Glutamatergic neuron (in vitro differentiated cells): Measurements from ENCODE around the gene PCNX3. TPM values are rescaled to one million over a fixed set of nuclear protein-coding genes. Genes with fewer than 3 reads are reported as not detected.

Experiments
- DNase-seq: peaks from one replicate; pipeline ENCODE4 v3.0.0; 2022
- H3K27ac Mint-ChIP-seq: one replicate; pipeline ENCODE4 v1.8.0; 2020; ENCODE audit warnings: mild to moderate bottlenecking, mixed read lengths, inconsistent platforms; ENCODE audit not compliant: unreplicated experiment
- H3K27me3 Mint-ChIP-seq: one replicate; pipeline ENCODE4 v1.8.0; 2020; ENCODE audit warnings: mild to moderate bottlenecking, moderate library complexity, mixed read lengths, inconsistent platforms; ENCODE audit not compliant: unreplicated experiment
- H3K36me3 Mint-ChIP-seq: one replicate; pipeline ENCODE4 v1.8.0; 2020; ENCODE audit warnings: mild to moderate bottlenecking, mixed read lengths, inconsistent platforms; ENCODE audit not compliant: unreplicated experiment
- H3K4me1 Mint-ChIP-seq: one replicate; pipeline ENCODE4 v1.8.0; 2020; ENCODE audit warnings: mild to moderate bottlenecking, low read depth, mixed read lengths, inconsistent platforms; ENCODE audit not compliant: unreplicated experiment
- H3K4me3 Mint-ChIP-seq: one replicate; pipeline ENCODE4 v1.8.0; 2020; ENCODE audit warnings: mild to moderate bottlenecking, mixed read lengths, inconsistent platforms; ENCODE audit not compliant: unreplicated experiment
- H3K9me3 Mint-ChIP-seq: one replicate; pipeline ENCODE4 v1.8.0; 2020; ENCODE audit warnings: mild to moderate bottlenecking, moderate library complexity, mixed read lengths, inconsistent platforms; ENCODE audit not compliant: unreplicated experiment
- total RNA-seq: library from RNA; stranded (reverse); fragmentation: NEBNext Ultra II Directional; extraction: Animal tissue kit (Norgen Biotek cat#: 25700); gene quantifications from one replicate; pipeline ENCODE4 v1.2.1, GENCODE V29; 2021; ENCODE audit not compliant: unreplicated experiment
- TF ChIP-seq, protein P1 (sequence below): fragments of 200-600 bp; sonication (generic); IDR thresholded peaks from one replicate; pipeline ENCODE4 v1.5.0; 2021; ENCODE audit not compliant: partially characterized antibody, unreplicated experiment

Gene PCNX3
- total RNA-seq, 1 donor from 2014 or later, result 43.3 TPM

DNA sequence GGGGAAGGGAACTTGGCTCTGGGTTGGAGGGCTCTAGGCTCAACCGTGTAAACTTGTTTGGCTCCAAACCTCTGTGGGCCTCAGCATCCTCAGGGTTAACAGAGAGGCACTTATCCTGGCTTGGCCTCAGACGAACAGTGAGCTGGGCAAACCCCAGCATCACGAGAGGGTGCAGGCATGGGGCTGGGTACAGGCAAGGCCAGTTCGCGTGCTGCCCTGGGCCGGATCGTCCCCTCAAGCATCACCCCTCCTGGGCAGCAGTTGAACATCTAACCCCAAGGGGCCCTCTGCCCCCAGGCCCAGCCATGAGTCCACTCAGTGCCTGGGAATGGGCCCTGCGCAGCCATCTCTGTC is 37.8 kb upstream of the PCNX3 start:
- no peak for DNase-seq
- no peaks in the 10 kb centered on the region for H3K36me3 Mint-ChIP-seq
- H3K9me3 Mint-ChIP-seq, result peaks cover 21% of the 10 kb centered on the region
- peaks cover 10% of the 10 kb centered on the region for H3K4me1 Mint-ChIP-seq
- TF ChIP-seq, protein P1, sequence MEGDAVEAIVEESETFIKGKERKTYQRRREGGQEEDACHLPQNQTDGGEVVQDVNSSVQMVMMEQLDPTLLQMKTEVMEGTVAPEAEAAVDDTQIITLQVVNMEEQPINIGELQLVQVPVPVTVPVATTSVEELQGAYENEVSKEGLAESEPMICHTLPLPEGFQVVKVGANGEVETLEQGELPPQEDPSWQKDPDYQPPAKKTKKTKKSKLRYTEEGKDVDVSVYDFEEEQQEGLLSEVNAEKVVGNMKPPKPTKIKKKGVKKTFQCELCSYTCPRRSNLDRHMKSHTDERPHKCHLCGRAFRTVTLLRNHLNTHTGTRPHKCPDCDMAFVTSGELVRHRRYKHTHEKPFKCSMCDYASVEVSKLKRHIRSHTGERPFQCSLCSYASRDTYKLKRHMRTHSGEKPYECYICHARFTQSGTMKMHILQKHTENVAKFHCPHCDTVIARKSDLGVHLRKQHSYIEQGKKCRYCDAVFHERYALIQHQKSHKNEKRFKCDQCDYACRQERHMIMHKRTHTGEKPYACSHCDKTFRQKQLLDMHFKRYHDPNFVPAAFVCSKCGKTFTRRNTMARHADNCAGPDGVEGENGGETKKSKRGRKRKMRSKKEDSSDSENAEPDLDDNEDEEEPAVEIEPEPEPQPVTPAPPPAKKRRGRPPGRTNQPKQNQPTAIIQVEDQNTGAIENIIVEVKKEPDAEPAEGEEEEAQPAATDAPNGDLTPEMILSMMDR, result no peak
- no peak overlapping the region for H3K27ac Mint-ChIP-seq
- H3K4me3 Mint-ChIP-seq, result no peak overlapping the region
- peaks cover 20% of the 10 kb centered on the region for H3K27me3 Mint-ChIP-seq

DNA sequence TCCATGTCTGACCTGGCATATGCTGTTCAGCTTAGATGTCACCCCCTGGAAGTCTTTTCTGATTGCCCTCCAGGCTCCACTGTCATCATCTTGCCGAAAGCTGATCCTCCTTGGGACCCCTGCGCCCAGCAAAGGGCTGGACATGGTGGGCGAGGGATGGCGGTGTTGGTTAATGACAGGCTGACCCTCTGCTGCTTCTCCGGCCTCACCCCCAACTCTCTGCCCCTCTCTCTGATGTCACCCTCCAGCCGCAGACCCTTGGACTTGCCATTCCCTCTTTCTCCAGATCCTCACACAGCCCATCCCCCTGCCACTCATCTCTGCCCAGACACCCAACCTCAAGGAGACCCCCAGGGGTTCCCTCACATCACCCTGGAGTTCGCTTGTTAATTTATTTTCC is 37.4 kb upstream of the PCNX3 start:
- H3K4me1 Mint-ChIP-seq, result peaks cover 10% of the 10 kb centered on the region
- peaks cover 17% of the 10 kb centered on the region for H3K9me3 Mint-ChIP-seq
- no peak for DNase-seq
- TF ChIP-seq, protein P1, result no peak
- peak overlapping the region; percentile 28 for H3K27ac Mint-ChIP-seq
- H3K36me3 Mint-ChIP-seq, result no peaks in the 10 kb centered on the region
- peak overlapping the region; percentile 58 for H3K4me3 Mint-ChIP-seq
- peaks cover 21% of the 10 kb centered on the region for H3K27me3 Mint-ChIP-seq

DNA sequence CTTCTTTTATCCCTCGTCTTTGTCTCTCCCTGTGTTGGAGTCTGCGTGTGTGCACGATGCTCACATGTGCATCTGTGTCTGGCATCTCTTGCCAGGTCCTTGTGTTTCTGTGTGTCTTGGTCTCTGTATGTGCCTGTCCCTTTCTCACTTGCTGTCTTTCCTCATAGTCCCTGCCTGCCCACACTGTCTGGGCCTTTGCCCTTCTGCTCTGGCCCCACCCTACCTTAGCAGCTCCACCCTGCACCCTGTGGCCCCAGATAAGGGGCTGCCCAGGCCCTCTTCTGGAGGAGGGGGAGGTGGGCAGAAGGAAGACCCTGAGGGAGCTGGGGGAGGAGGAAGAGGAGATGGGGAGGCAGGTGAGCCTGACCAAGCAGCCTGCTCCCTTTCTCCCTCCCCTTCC is 36.9 kb upstream of the PCNX3 start:
- TF ChIP-seq, protein P1, result no peak
- Mint-ChIP-seq H3K9me3 (peaks cover 19% of the 10 kb centered on the region), H3K4me3 (peak overlapping the region; percentile 58), H3K4me1 (peaks cover 10% of the 10 kb centered on the region), H3K27me3 (peaks cover 24% of the 10 kb centered on the region), H3K36me3 (no peaks in the 10 kb centered on the region), H3K27ac (peak overlapping the region; percentile 28)
- no peak for DNase-seq

DNA sequence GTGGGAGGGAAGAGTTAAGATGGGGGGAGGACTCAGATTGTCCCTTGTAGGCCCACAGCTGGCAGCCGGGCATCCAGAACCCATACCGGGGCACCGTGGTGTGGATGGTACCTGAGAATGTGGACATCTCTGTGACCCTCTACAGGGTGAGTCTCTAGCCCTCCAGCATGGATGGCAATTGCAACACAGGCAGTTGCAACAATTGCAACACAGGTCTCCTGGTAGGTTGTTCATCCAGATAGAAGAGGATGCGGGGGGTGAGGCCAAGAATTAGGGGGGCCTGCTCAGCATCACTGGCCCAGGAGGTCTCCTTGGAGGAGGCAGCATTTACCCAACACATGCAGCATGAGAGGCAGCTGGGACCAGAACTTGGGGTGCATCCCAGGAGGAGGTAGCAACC is 36.3 kb upstream of the PCNX3 start:
- Mint-ChIP-seq H3K27ac (no peak overlapping the region), H3K4me3 (no peak overlapping the region), H3K4me1 (peaks cover 10% of the 10 kb centered on the region), H3K36me3 (no peaks in the 10 kb centered on the region), H3K9me3 (peaks cover 19% of the 10 kb centered on the region), H3K27me3 (peaks cover 27% of the 10 kb centered on the region)
- DNase-seq, result no peak
- TF ChIP-seq, protein P1, result no peak

DNA sequence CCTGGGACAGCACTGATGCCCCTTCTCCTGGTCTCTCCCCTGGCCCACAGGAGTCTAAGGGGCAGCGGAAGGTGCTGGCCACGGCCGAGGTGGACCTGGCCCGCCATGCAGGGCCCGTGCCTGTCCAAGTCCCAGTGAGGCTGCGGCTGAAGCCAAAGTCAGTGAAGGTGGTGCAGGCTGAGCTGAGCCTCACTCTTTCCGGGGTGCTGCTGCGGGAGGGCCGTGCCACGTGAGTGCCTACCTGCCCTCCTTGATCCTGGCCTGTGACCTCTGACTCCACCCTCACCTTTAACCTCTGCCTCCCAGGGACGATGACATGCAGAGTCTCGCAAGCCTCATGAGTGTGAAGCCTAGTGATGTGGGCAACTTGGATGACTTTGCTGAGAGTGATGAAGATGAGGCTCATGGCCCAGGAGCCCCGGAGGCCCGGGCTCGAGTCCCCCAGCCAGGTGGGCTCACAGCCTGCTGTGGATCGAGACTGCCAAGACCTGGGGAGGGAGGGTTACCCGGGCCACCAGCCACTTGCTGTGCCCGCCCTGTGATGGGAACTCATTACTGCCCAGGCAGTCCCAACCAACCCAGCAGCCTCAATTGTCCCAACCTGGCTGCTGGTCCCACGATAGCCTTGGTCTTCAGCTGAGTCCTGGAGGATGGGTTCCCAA is 35.4 kb upstream of the PCNX3 start:
- Mint-ChIP-seq H3K27ac (peak overlapping the region; percentile 22), H3K4me1 (peaks cover 10% of the 10 kb centered on the region), H3K27me3 (peaks cover 27% of the 10 kb centered on the region), H3K36me3 (no peaks in the 10 kb centered on the region), H3K9me3 (peaks cover 18% of the 10 kb centered on the region), H3K4me3 (no peak overlapping the region)
- DNase-seq, result no peak
- TF ChIP-seq, protein P1, result no peak
